Measurements from ENCODE around the gene NR2F1. TPM values are rescaled to one million over a fixed set of nuclear protein-coding genes. Genes with fewer than 3 reads are reported as not detected.

NR2F1 gene
- total and polyA plus RNA-seq, 2 donors (not counting 1 experiment from before 2014, with no cell fraction given) = not detected

DNA sequence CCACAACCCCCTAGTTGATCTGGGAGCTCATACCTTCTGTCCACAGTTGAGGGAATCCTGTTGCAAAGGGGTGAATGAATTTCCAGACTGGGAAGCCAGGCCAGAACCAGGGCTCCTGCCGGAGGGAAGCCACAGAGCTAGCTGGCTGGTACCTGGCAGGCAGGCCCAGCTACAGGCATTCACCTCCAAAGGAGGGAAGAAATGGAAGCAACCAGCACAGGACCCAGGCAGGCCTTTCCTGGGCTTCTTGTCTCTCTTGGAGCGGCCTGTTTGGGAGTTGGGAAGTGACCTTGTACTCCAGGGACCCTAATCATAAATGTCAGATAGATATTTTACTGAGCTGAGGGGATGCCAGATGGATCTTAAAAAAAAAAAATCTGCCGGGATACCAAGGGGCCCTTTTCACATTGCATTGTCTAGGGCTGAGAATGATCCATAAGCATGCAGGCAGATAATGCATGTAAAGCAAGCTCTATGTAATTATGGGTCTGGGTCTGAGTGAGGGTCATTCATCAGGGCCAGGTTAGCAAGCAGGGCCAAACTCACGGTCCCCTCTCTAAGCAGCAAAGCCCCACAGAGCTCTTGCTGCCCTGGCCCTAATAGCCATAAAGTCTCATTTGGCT is 8.4 kb downstream of the NR2F1 start:
- no peak for DNase-seq
- POLR2A ChIA-PET = no interaction called here
- WGBS (ENCODE audit: insufficient coverage) = 56% methylated on average over 3 of the region's 4 CpGs
- H3K9me3 ChIP-seq (ENCODE audit: control extremely low read depth in 1 of 3, control insufficient read depth in 2 of 3, insufficient read depth in 1 of 3, low read length in 2 of 3) = peaks cover 0 to 43% (median 23%) of the 10 kb centered on the region in 3 donors
- no peaks in the 10 kb centered on the region for H4K20me1 ChIP-seq (ENCODE audit: control insufficient read depth, insufficient read depth, low read length, poor library complexity, severe bottlenecking)
- no peak overlapping the region for H3K9ac ChIP-seq (ENCODE audit: low read length)
- TF ChIP-seq EZH2 (IDR thresholded peaks at IDR 0.05; ENCODE audit: borderline replicate concordance, insufficient read depth, low read depth, low read length, poor library complexity, severe bottlenecking) = no peak
- TF ChIP-seq, protein P1, sequence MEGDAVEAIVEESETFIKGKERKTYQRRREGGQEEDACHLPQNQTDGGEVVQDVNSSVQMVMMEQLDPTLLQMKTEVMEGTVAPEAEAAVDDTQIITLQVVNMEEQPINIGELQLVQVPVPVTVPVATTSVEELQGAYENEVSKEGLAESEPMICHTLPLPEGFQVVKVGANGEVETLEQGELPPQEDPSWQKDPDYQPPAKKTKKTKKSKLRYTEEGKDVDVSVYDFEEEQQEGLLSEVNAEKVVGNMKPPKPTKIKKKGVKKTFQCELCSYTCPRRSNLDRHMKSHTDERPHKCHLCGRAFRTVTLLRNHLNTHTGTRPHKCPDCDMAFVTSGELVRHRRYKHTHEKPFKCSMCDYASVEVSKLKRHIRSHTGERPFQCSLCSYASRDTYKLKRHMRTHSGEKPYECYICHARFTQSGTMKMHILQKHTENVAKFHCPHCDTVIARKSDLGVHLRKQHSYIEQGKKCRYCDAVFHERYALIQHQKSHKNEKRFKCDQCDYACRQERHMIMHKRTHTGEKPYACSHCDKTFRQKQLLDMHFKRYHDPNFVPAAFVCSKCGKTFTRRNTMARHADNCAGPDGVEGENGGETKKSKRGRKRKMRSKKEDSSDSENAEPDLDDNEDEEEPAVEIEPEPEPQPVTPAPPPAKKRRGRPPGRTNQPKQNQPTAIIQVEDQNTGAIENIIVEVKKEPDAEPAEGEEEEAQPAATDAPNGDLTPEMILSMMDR (IDR thresholded peaks at IDR 0.05) = no peak
- no peak overlapping the region for H2AFZ ChIP-seq (ENCODE audit: insufficient read depth, low read depth, low read length, poor library complexity, severe bottlenecking)
- Mint-ChIP-seq H3K4me1 (peaks cover 17% of the 10 kb centered on the region), H3K27ac (no peak overlapping the region), H3K27me3 (peaks cover 87% of the 10 kb centered on the region), H3K9me3 (ENCODE audit: insufficient read depth) (peaks cover 4% of the 10 kb centered on the region), H3K4me3 (no peak overlapping the region)
- ATAC-seq (ENCODE audit: low read depth) = no peak
- no peaks in the 10 kb centered on the region for H3K36me3 ChIP-seq (replicated peaks in 1 of 2; ENCODE audit: control extremely low read depth in 1 of 2, control insufficient read depth in 1 of 2, extremely low read depth in 1 of 2, insufficient read depth in 2 of 2, low read length in 1 of 2)
- CTCF ChIA-PET = interaction anchor here (1.3 kb wide), 1 partner anchor 9 kb away, joined by 4 read pairs; the partner anchor contains the start of gene NR2F1
- peaks cover 0 to 92% (median 78%) of the 10 kb centered on the region in 4 experiments for H3K27me3 ChIP-seq (replicated peaks in 1 of 4; ENCODE audit: control extremely low read depth in 1 of 4, control insufficient read depth in 3 of 4, insufficient read depth in 4 of 4, low read length in 3 of 4)
- H3K4me3 ChIP-seq (ENCODE audit: control extremely low read depth in 1 of 5, extremely low read depth in 1 of 5, insufficient read depth in 1 of 5, low read depth in 2 of 5, low read length in 4 of 5) = no peak overlapping the region
- intact Hi-C loops (cut with micrococcal nuclease) = no loop called here
- peaks cover 19 to 29% of the 10 kb centered on the region in 2 donors for H3K4me1 ChIP-seq (ENCODE audit: control insufficient read depth in 2 of 2, insufficient read depth in 2 of 2, low read length in 2 of 2)
- no peak overlapping the region for H3K27ac ChIP-seq (ENCODE audit: low read length in 2 of 2)
- H3K79me2 ChIP-seq (ENCODE audit: control insufficient read depth, insufficient read depth, low read length) = no peaks in the 10 kb centered on the region
- no peak overlapping the region for H3K4me2 ChIP-seq (replicated peaks; ENCODE audit: low read depth, low read length, poor library complexity, severe bottlenecking)

DNA sequence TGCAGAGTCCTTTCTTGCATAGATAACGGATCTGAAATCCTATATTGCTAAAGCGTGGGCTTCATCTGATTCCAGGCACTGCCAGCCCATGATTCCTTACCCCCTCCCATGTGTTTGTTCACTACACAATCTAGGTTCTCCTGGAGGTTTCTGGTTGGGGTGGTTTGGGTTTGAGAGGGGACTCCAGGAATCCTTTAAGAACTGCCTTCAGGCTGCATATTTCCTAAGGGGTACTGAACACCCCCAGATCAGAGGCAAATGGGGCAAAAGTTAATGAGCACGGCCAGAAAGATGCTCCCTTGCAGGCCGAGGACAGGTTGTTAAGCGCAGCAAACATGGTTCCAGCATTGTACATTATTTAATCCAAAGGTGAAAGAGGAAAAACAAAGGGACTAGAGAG is 9.9 kb downstream of the NR2F1 start:
- no peak for DNase-seq
- no peaks in the 10 kb centered on the region for H3K79me2 ChIP-seq (ENCODE audit: control insufficient read depth, insufficient read depth, low read length)
- H3K4me2 ChIP-seq (replicated peaks; ENCODE audit: low read depth, low read length, poor library complexity, severe bottlenecking) = no peak overlapping the region
- ChIA-PET POLR2A (interaction anchor here (0.6 kb wide), 1 partner anchor 79 kb away, joined by 6 read pairs; no protein-coding TSS in a partner anchor), CTCF (no interaction called here)
- H3K4me1 ChIP-seq (ENCODE audit: control insufficient read depth in 2 of 2, insufficient read depth in 2 of 2, low read length in 2 of 2) = peaks cover 14 to 33% of the 10 kb centered on the region in 2 donors
- peaks cover 0 to 94% (median 78%) of the 10 kb centered on the region in 4 experiments for H3K27me3 ChIP-seq (replicated peaks in 1 of 4; ENCODE audit: control extremely low read depth in 1 of 4, control insufficient read depth in 3 of 4, insufficient read depth in 4 of 4, low read length in 3 of 4)
- no peak overlapping the region for H3K27ac Mint-ChIP-seq
- no peaks in the 10 kb centered on the region for H4K20me1 ChIP-seq (ENCODE audit: control insufficient read depth, insufficient read depth, low read length, poor library complexity, severe bottlenecking)
- H3K4me3 Mint-ChIP-seq = no peak overlapping the region
- H3K27ac ChIP-seq (ENCODE audit: low read length in 2 of 2) = no peak overlapping the region
- no peak overlapping the region for H2AFZ ChIP-seq (ENCODE audit: insufficient read depth, low read depth, low read length, poor library complexity, severe bottlenecking)
- ATAC-seq (ENCODE audit: low read depth) = no peak
- no peaks in the 10 kb centered on the region for H3K36me3 ChIP-seq (replicated peaks in 1 of 2; ENCODE audit: control extremely low read depth in 1 of 2, control insufficient read depth in 1 of 2, extremely low read depth in 1 of 2, insufficient read depth in 2 of 2, low read length in 1 of 2)
- peaks cover 82% of the 10 kb centered on the region for H3K27me3 Mint-ChIP-seq
- no peak for TF ChIP-seq EZH2 (IDR thresholded peaks at IDR 0.05; ENCODE audit: borderline replicate concordance, insufficient read depth, low read depth, low read length, poor library complexity, severe bottlenecking)
- TF ChIP-seq, protein P1 (IDR thresholded peaks at IDR 0.05) = no peak
- no peak overlapping the region for H3K9ac ChIP-seq (ENCODE audit: low read length)
- H3K4me3 ChIP-seq (ENCODE audit: control extremely low read depth in 1 of 5, extremely low read depth in 1 of 5, insufficient read depth in 1 of 5, low read depth in 2 of 5, low read length in 4 of 5) = no peak overlapping the region
- intact Hi-C loops (cut with micrococcal nuclease) = no loop called here
- peaks cover 13% of the 10 kb centered on the region for H3K4me1 Mint-ChIP-seq
- WGBS (ENCODE audit: insufficient coverage) = 0% methylated on average over 1 of the region's 5 CpGs
- peaks cover 0 to 50% (median 19%) of the 10 kb centered on the region in 3 donors for H3K9me3 ChIP-seq (ENCODE audit: control extremely low read depth in 1 of 3, control insufficient read depth in 2 of 3, insufficient read depth in 1 of 3, low read length in 2 of 3)
- H3K9me3 Mint-ChIP-seq (ENCODE audit: insufficient read depth) = peaks cover 4% of the 10 kb centered on the region
